GM18909 (cell line): ENCODE data around the gene ETV6.

ENCODE experiments used
- ATAC-seq: cut with Tn5 transposase; IDR thresholded peaks from one replicate; pipeline ENCODE4 v1.9.1; 2021; ENCODE audit warnings: mild to moderate bottlenecking; ENCODE audit not compliant: unreplicated experiment, poor library complexity

ETV6 gene

DNA sequence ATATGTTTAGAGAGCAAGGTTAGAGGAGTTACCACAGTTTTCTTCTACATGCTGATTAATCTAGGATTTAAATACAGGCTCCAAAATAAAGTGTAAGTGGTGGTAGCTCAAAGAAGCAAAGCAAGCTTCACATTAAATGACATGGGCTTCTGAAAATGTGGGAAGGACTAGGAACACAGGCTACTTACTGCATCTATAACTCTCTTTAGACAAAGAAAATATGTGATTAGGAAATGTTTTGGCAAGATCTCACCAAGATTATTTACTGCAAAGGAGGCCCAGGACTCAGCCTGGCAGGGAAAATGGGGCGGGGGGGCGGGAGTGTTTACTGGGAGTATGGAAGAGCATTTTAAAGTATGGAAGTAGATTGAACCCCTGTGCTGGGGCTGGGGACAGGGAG lies 39.4 kb downstream of the ETV6 start:
- ATAC-seq, result no peak

GRCh38 chr12:11689591-11690186 lies 40.2 kb downstream of the ETV6 start:
- ATAC-seq, result no peak

DNA sequence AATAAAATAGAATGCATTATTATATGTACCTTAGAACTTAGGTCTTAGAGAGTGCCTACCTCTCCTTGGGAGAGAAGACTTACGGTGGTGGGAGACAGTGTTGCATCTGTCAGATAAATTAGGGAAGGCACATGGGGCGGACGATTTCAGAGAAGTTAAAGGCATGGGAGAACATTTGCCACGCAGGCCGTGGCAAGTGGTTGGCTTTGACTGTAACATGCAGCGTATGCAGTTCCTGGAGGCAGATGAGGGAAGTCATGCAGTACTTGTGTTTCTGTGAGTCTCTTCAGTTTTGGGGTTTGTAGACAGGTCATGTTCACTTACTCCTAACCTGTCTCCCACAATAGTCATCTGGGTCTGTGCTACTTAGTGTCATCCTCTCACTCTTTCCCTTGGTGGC lies 43.6 kb downstream of the ETV6 start:
- no peak for ATAC-seq

DNA sequence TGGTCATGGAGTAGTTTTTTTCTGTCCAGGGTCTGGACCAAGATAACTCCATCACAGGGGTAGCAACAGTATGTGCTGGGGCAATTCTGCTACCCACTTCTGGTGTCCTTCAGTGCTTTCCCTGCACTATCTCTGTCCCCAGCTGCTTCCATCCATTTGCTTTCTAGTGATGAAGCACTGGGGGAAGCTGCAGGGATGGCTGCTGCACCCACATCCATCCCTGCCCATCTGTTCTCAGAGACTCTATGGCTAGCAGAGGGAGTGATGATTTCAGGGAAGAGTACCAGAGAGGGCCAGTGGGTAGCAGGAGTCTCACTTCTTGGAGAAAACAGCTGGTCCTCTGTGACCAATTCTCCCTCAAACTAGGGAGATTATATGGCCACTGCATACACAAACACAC lies 44.1 kb downstream of the ETV6 start:
- ATAC-seq, result no peak

DNA sequence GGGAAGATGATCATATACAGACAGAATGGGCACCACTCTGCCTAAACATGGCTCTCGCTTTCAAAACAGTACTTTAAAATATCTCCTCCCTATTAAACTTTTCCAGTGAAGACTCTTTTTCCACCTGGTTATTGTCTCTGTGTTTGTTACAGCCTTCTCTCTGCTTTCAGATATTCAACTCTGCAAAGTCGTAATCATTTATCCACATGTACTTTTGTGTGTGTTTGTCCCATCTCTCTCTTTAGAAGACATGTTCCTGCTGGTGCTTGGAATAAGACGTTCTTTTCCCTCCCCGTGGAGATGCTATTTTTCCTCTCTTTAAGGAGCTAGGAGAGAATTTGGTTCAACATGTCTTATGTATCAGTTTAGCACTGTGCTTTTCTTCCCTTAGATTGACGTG lies 45.1 kb downstream of the ETV6 start:
- ATAC-seq, result no peak

- no peak for ATAC-seq
These were observed 45.8 kb downstream of the ETV6 start for GRCh38 chr12:11695321-11695720.

DNA sequence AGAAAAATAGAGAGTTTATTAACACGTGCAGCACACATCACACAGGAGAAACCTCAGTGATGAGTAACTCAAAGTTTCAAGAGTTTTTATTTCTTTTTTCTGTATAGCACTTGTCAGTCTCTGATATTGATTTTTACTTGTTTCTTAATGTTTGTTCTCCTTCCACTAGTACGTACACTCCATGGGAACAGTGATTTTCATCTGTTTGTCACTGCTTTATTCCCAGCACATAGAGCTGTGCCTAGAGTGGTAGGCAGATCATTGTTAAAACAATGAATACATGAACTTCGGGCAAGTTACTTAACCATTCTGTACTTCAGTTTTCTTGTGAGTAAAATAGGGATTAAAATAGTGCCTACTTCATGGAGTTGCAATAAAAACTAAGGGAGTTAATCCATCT lies 46.6 kb downstream of the ETV6 start:
- ATAC-seq, result no peak

DNA sequence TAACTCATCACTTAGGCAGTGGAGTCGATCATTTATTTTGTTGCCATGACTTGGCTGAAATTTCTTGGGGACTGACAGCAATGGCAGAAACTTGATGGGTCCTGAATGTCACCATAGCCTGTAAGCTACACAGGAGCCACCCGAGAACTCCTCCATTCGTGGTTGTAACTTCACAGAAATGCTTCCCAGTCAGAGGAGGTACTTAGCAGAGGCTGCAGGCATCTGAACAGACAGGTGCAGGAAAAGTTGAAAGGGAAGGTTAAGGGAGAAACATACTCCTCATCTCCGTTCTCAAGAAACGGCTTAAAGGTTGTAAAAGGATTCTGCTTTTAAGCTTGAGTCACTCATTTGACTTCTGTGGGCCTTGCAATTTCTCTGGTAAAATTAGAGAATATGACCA lies 47.7 kb downstream of the ETV6 start:
- ATAC-seq, result no peak

GRCh38 chr12:11697670-11698387 lies 48.4 kb downstream of the ETV6 start:
- ATAC-seq, result no peak

GRCh38 chr12:11698729-11699128 lies 49.3 kb downstream of the ETV6 start:
- no peak for ATAC-seq

- ATAC-seq, result no peak
These were observed 52.0 kb downstream of the ETV6 start for GRCh38 chr12:11701433-11701832.

- ATAC-seq, result no peak
These were observed 53.5 kb downstream of the ETV6 start for GRCh38 chr12:11702959-11703358.

DNA sequence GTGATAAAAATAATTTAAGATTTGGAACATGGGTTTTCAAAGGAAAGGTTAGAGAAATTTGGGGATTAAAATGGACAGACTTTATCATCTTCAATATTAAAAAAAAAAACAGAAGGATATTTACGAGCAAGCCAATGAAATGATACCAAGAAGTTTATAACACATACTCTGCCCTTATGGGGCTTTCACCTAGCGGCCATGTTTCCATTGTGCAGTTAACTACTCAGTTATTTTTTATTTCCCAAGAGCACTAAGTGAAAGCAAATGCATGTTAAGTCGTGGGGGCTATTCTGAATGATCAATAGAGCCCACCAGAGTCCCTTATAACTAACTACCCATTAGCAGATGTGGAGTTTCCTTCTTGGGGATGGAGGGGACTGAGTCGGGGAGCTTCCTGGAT lies 53.9 kb downstream of the ETV6 start:
- ATAC-seq, result no peak

GRCh38 chr12:11704089-11704488 lies 54.6 kb downstream of the ETV6 start:
- no peak for ATAC-seq

GRCh38 chr12:11705010-11705409 lies 55.5 kb downstream of the ETV6 start:
- no peak for ATAC-seq

GRCh38 chr12:11706509-11707379 lies 57.3 kb downstream of the ETV6 start:
- no peak for ATAC-seq

GRCh38 chr12:11707535-11707934 lies 58.1 kb downstream of the ETV6 start:
- ATAC-seq, result no peak

DNA sequence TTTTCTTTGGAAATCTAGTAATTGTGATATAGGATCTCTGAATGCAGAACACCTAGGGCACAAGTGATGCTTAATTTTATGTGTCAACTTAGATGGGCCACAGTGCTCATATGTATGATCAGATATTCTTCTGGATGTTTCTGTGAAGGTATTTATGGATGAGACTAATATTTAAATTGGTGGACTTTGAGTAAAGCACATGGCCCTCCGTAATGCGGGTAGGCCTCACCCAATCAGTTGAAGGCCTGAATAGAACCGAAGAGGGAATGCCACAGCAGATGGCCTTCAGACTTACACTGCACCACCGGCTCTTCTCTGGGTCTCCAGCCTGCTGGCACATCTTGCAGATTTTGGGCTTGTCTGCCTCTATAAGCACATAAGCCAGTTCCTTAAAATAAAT lies 60.0 kb downstream of the ETV6 start:
- ATAC-seq, result no peak

DNA sequence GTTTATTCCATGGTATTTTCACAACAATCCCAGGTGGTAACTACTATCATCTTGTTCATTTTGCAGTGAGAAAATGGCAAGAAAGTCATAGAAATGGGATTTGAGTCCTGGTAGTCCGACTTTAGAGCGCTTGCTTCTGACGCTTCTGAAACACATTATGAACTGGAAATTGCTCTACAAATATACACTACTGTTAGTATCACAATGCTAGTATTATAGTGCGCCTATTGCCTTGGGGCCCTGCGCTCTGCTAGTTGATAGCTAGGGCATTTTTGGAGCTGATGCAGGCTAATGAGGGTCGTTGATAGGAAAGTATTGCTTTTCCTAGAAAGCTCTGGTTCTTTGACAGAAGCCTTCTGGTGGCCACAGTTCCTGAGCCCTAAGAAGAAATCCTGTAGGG lies 61.0 kb downstream of the ETV6 start:
- no peak for ATAC-seq

GRCh38 chr12:11710906-11711305 lies 61.4 kb downstream of the ETV6 start:
- ATAC-seq, result no peak

DNA sequence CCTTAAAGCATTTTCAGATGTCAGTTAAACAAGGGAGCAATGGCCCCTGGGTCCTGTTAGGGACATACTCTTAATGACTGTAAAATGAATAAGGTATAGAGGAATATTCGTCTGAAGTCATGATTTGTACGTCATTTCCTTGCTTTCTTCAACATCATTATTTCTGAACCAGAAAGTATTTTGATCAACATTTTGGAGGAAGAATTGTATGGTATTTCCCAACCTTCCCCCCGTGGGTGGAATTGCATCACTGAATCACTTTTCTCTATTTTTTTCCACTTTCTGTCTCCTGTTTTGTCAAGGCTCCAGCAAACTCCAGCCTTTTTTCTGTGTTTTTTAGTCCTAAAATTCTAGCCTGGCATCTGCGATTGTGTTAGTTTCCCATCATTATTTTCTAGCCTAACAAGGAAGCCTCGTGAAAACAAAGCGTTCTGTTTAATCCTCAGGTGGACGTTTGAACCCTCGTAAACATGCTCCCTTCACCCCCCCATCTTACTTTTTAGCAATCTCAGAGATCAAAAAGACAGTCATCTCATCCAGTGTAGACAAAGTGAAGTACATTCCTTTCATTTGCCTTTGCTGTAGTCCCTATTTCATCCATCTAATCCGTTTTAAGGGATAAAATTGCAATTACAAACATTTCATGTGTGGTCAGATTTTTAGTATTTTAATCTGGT lies 62.3 kb downstream of the ETV6 start:
- no peak for ATAC-seq
